ENCODE measurements around the gene ABCA4.

DNA sequence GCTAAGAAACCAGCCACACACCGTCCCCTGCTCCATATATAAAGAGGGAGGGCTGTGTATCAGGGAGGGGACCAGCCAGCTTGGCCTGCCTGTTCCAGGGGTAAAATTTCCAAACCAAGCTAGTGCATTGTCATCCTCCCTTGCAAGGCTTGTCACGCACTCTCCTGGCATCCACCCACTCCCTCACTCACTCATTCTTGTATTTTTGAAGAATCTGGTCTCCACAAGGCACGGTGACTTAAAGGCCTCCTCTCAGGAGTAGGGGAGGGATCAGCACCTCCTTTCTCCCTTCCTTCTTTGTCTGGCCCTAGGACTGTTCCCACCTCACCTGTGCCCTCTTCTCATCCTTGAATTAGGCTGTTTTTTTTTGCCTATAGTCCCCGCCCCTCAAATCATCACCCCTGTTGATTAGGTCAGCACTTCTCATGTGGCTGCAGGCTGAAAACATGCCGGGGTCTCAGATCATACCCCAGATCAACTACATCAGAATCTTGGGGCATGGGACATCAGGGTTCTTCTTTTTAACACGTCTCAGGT lies 5.0 kb downstream of the ABCA4 start:
- TF ChIP-seq, protein P1, sequence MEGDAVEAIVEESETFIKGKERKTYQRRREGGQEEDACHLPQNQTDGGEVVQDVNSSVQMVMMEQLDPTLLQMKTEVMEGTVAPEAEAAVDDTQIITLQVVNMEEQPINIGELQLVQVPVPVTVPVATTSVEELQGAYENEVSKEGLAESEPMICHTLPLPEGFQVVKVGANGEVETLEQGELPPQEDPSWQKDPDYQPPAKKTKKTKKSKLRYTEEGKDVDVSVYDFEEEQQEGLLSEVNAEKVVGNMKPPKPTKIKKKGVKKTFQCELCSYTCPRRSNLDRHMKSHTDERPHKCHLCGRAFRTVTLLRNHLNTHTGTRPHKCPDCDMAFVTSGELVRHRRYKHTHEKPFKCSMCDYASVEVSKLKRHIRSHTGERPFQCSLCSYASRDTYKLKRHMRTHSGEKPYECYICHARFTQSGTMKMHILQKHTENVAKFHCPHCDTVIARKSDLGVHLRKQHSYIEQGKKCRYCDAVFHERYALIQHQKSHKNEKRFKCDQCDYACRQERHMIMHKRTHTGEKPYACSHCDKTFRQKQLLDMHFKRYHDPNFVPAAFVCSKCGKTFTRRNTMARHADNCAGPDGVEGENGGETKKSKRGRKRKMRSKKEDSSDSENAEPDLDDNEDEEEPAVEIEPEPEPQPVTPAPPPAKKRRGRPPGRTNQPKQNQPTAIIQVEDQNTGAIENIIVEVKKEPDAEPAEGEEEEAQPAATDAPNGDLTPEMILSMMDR (IDR thresholded peaks at IDR 0.05) = no peak
- TF ChIP-seq EP300 (IDR thresholded peaks at IDR 0.05) (no peak), POLR2A (IDR thresholded peaks at IDR 0.05; ENCODE audit: low read depth) (no peak), POLR2AphosphoS5 (IDR thresholded peaks at IDR 0.05) (no peak)

Measured in esophagus muscularis mucosa (tissue), 4 donors.